ENCODE data around the gene FAM174C.
"Not testable (repeated sequence)": the region's sequence is repeated elsewhere in the genome, so short reads cannot be mapped to it uniquely, and the experiment has no call there.

The FAM174C gene

GRCh38 chr19:1237027-1237659 lies 38.2 kb upstream of the FAM174C start:
- no peak for DNase-seq (ENCODE audit: low spot score)

- DNase-seq (ENCODE audit: low spot score) = no peak
Measured at GRCh38 chr19:1237754-1238368, 37.5 kb upstream of the FAM174C start, which contains the start of gene CBARP. Gene CBARP (minus strand): TSS chr19:1238005. CDS start chr19:1236100, 1,905 bp downstream.

GRCh38 chr19:1238369-1239303 lies 36.7 kb upstream of the FAM174C start:
- DNase-seq (ENCODE audit: low spot score) = no peak

GRCh38 chr19:1239420-1239795 lies 35.9 kb upstream of the FAM174C start:
- DNase-seq (ENCODE audit: low spot score) = no peak

GRCh38 chr19:1239796-1240737 lies 35.3 kb upstream of the FAM174C start:
- DNase-seq (ENCODE audit: low spot score) = peak; percentile 94

GRCh38 chr19:1240925-1241324 lies 34.4 kb upstream of the FAM174C start:
- DNase-seq (ENCODE audit: low spot score) = no peak

- DNase-seq (ENCODE audit: low spot score) = peak; percentile 95
Measured at GRCh38 chr19:1241417-1242095, 33.8 kb upstream of the FAM174C start, which contains the start of gene ATP5F1D. Gene ATP5F1D (plus strand): TSS chr19:1241751. CDS start chr19:1241851, 100 bp downstream.

- peak; percentile 92 for DNase-seq (ENCODE audit: low spot score)
Measured at GRCh38 chr19:1243768-1244692, 31.3 kb upstream of the FAM174C start.

GRCh38 chr19:1244693-1245451 lies 30.5 kb upstream of the FAM174C start:
- DNase-seq (ENCODE audit: low spot score) = no peak

- no peak for DNase-seq (ENCODE audit: low spot score)
Measured at GRCh38 chr19:1245494-1246264, 29.7 kb upstream of the FAM174C start.

GRCh38 chr19:1246265-1247087 lies 28.9 kb upstream of the FAM174C start:
- DNase-seq (ENCODE audit: low spot score) = not testable (repeated sequence)

GRCh38 chr19:1247748-1248138 lies 27.6 kb upstream of the FAM174C start:
- DNase-seq (ENCODE audit: low spot score) = no peak

GRCh38 chr19:1248139-1248785 lies 27.1 kb upstream of the FAM174C start, which contains the start of gene MIDN:
Gene MIDN (plus strand): TSS chr19:1248583. CDS start chr19:1250297, 1,714 bp downstream.
- DNase-seq (ENCODE audit: low spot score) = peak; percentile 85

- peak; percentile 85 for DNase-seq (ENCODE audit: low spot score)
Measured at GRCh38 chr19:1248786-1249297, 26.5 kb upstream of the FAM174C start.

- DNase-seq (ENCODE audit: low spot score) = peak; percentile 96
Measured at GRCh38 chr19:1249298-1249989, 25.9 kb upstream of the FAM174C start.

GRCh38 chr19:1249990-1250436 lies 25.3 kb upstream of the FAM174C start:
- no peak for DNase-seq (ENCODE audit: low spot score)

Measured in NAMALWA (cell line).